B cell (primary cell): Measurements from ENCODE around the gene C13orf42. TPM values are rescaled to one million over a fixed set of nuclear protein-coding genes. Genes with fewer than 3 reads are reported as not detected.

Experiments
- ATAC-seq: fragments of 200-7000 bp; cut with Tn5 transposase; one replicate; pipeline ENCODE4 v1.10.0; 2021; ENCODE audit warnings: low read depth, mild to moderate bottlenecking, moderate number of reproducible peaks, moderate library complexity
- CTCF ChIA-PET: fragments of 350-600 bp; sonication (Branson Sonifier 250); formaldehyde crosslinking; loops from one replicate; lab custom pipeline; 2021; ENCODE audit warnings: antibody characterized with exemption, inconsistent platforms; lab: Charles Lee
- POLR2A ChIA-PET: fragments of 350-600 bp; sonication (Branson Sonifier 250); formaldehyde crosslinking; loops from one replicate; lab custom pipeline; 2021; ENCODE audit warnings: antibody characterized with exemption; lab: Charles Lee
- DNase-seq: peaks from one replicate; pipeline ENCODE4 v3.0.0; 2013
- H2AFZ ChIP-seq: 2 replicates; pipeline ENCODE4 v1.6.1; 2012; ENCODE audit warnings: mild to moderate bottlenecking, low read depth, low read length; ENCODE audit not compliant: insufficient read depth, poor library complexity, severe bottlenecking
- H3K27ac ChIP-seq, 2 donors: 1 replicate in 1 of 2; 2 replicates in 1 of 2; pipeline ENCODE4 v1.5.1; 2012 to 2013; ENCODE audit warnings: low read length in 2 of 2, mild to moderate bottlenecking in 2 of 2, moderate library complexity in 1 of 2
- H3K27me3 ChIP-seq, 4 experiments: fragments of 200-600 bp in 1 of 4; sonication (generic) in 1 of 4; replicated peaks in 1 of 4; 1 replicate in 2 of 4; 2 replicates in 2 of 4; pipeline versions ENCODE4 v1.6.1 to v1.7.0; 2013 to 2016; ENCODE audit warnings: low read length in 3 of 4, mild to moderate bottlenecking in 2 of 4, mixed read lengths in 1 of 4, moderate library complexity in 1 of 4; ENCODE audit not compliant: insufficient read depth in 4 of 4, control insufficient read depth in 3 of 4; ENCODE audit errors: control extremely low read depth in 1 of 4
- H3K36me3 ChIP-seq, 2 experiments: replicated peaks in 1 of 2; 1 replicate in 1 of 2; 2 replicates in 1 of 2; pipeline versions ENCODE4 v1.6.1 to v1.7.1; 2013; ENCODE audit warnings: low read length in 1 of 2; ENCODE audit not compliant: insufficient read depth in 2 of 2, control insufficient read depth in 1 of 2; ENCODE audit errors: control extremely low read depth in 1 of 2, extremely low read depth in 1 of 2
- H3K4me1 ChIP-seq, 2 donors: fragments of 200-600 bp in 1 of 2; sonication (generic) in 1 of 2; 1 replicate in 1 of 2; 2 replicates in 1 of 2; pipeline versions ENCODE4 v1.5.1 to v1.6.1; 2013 to 2017; ENCODE audit warnings: low read length in 2 of 2; ENCODE audit not compliant: control insufficient read depth in 2 of 2, insufficient read depth in 2 of 2
- H3K4me2 ChIP-seq: replicated peaks from 2 replicates; pipeline ENCODE3; 2012; ENCODE audit warnings: mild to moderate bottlenecking, low read depth, low read length; ENCODE audit not compliant: poor library complexity, severe bottlenecking
- H3K4me3 ChIP-seq, 5 experiments: fragments of 200-600 bp in 1 of 5; sonication (generic) in 1 of 5; 1 replicate in 3 of 5; 2 replicates in 2 of 5; pipeline versions ENCODE4 v1.5.1 to v1.7.0; 2011 to 2016; ENCODE audit warnings: low read length in 4 of 5, mild to moderate bottlenecking in 4 of 5, low read depth in 2 of 5, control low read depth in 1 of 5, moderate library complexity in 1 of 5; ENCODE audit not compliant: insufficient read depth in 1 of 5; ENCODE audit errors: control extremely low read depth in 1 of 5, extremely low read depth in 1 of 5
- H3K79me2 ChIP-seq: fragments of 200-600 bp; sonication (generic); one replicate; pipeline ENCODE4 v1.6.0; 2016; ENCODE audit warnings: low read length; ENCODE audit not compliant: control insufficient read depth, insufficient read depth
- H3K9ac ChIP-seq: fragments of 200-600 bp; sonication (generic); 2 replicates; pipeline ENCODE4 v1.6.1; 2017; ENCODE audit warnings: mild to moderate bottlenecking, low read length, moderate library complexity
- H3K9me3 ChIP-seq, 3 donors: one replicate each; pipeline versions ENCODE4 v1.6.1 to v1.7.1; 2013; ENCODE audit warnings: low read length in 2 of 3; ENCODE audit not compliant: control insufficient read depth in 2 of 3, insufficient read depth in 1 of 3; ENCODE audit errors: control extremely low read depth in 1 of 3
- H4K20me1 ChIP-seq: 2 replicates; pipeline ENCODE4 v1.6.0; 2012; ENCODE audit warnings: mild to moderate bottlenecking, low read length; ENCODE audit not compliant: insufficient read depth, control insufficient read depth, poor library complexity, severe bottlenecking
- H3K27ac Mint-ChIP-seq: one replicate; pipeline ENCODE4 v1.8.0; 2021; ENCODE audit warnings: mixed read lengths
- H3K27me3 Mint-ChIP-seq: one replicate; pipeline ENCODE4 v1.8.0; 2021; ENCODE audit warnings: mixed read lengths
- H3K4me1 Mint-ChIP-seq: one replicate; pipeline ENCODE4 v1.8.0; 2021; ENCODE audit warnings: mixed read lengths
- H3K4me3 Mint-ChIP-seq: one replicate; pipeline ENCODE4 v1.8.0; 2021; ENCODE audit warnings: mixed read lengths
- H3K9me3 Mint-ChIP-seq: one replicate; pipeline ENCODE4 v1.8.0; 2022; ENCODE audit warnings: mixed read lengths; ENCODE audit not compliant: insufficient read depth
- EZH2 ChIP-seq: IDR thresholded peaks from 2 replicates; pipeline ENCODE4 v1.6.1; 2012; ENCODE audit warnings: borderline replicate concordance, low read depth, mild to moderate bottlenecking, moderate library complexity, low read length; ENCODE audit not compliant: insufficient read depth, poor library complexity, severe bottlenecking
- WGBS: methylation state at CpG from one replicate; pipeline ENCODE4 v1.1.5; 2013; ENCODE audit warnings: missing lambda C conversion rate; ENCODE audit not compliant: insufficient coverage; 5-methylcytosine and 5-hydroxymethylcytosine counted together
- intact Hi-C: fragments of 100-400 bp; cut with micrococcal nuclease; formaldehyde crosslinking; loops from one replicate; pipeline ENCODE4 v1.10.0; 2022
- polyA plus RNA-seq: library from polyadenylated mRNA; depleted of rRNA; stranded (reverse); fragments of >200 nt; gene quantifications from 2 replicates; pipeline ENCODE4 v1.2.3, GENCODE V29; 2012
- total RNA-seq, 2 donors: library from RNA; stranded (reverse); fragments of 120-200 nt in 1 of 2; gene quantifications; 1 replicate in 1 of 2; 2 replicates in 1 of 2; pipeline versions ENCODE4 v1.2.3 to v1.2.4, GENCODE V29; 2013 to 2022
- TF ChIP-seq, protein P1 (sequence below): fragments of 200-600 bp; IDR thresholded peaks from one replicate; pipeline ENCODE4 v1.8.0; 2022; ENCODE audit warnings: antibody characterized with exemption, mild to moderate bottlenecking

The C13orf42 gene
- total and polyA plus RNA-seq, 2 donors (not counting 1 experiment from before 2014, with no cell fraction given), result not detected

DNA sequence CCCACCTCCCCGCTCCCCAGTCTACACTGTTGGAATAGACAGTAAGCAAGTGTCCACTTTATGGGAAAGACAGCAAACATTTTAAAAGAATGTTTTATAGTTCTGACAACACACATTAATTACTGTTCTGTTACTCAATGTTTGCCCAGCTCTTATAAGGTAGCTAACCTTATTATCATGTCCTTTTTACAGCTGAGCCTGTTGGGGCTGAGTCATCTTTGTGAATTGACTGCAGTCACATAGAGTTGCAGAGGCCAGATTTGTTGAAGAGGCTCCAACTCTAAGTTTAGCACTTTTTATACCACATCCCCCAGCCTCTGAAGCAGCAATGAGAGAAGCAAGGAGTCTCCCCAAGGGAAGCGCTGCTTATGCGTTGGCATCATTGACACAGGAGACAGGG is 76.2 kb downstream of the C13orf42 start:
- Mint-ChIP-seq H3K4me1 (no peaks in the 10 kb centered on the region), H3K9me3 (no peaks in the 10 kb centered on the region), H3K4me3 (no peak overlapping the region), H3K27ac (no peak overlapping the region), H3K27me3 (peaks cover 8% of the 10 kb centered on the region)
- Histone ChIP-seq H3K9me3 (no peaks in the 10 kb centered on the region), H3K27ac (no peak overlapping the region), H3K27me3 (peaks cover 0 to 3% (median 0%) of the 10 kb centered on the region in 4 experiments), H4K20me1 (no peaks in the 10 kb centered on the region), H3K4me1 (no peaks in the 10 kb centered on the region), H3K9ac (no peak overlapping the region), H3K4me2 (no peak overlapping the region), H3K4me3 (no peak overlapping the region), H3K79me2 (no peaks in the 10 kb centered on the region), H3K36me3 (no peaks in the 10 kb centered on the region), H2AFZ (no peak overlapping the region)
- WGBS, result no CpG with 5 or more reads among the region's 3 CpGs
- ChIA-PET POLR2A (no interaction called here), CTCF (no interaction called here)
- TF ChIP-seq EZH2, result no peak
- TF ChIP-seq, protein P1, sequence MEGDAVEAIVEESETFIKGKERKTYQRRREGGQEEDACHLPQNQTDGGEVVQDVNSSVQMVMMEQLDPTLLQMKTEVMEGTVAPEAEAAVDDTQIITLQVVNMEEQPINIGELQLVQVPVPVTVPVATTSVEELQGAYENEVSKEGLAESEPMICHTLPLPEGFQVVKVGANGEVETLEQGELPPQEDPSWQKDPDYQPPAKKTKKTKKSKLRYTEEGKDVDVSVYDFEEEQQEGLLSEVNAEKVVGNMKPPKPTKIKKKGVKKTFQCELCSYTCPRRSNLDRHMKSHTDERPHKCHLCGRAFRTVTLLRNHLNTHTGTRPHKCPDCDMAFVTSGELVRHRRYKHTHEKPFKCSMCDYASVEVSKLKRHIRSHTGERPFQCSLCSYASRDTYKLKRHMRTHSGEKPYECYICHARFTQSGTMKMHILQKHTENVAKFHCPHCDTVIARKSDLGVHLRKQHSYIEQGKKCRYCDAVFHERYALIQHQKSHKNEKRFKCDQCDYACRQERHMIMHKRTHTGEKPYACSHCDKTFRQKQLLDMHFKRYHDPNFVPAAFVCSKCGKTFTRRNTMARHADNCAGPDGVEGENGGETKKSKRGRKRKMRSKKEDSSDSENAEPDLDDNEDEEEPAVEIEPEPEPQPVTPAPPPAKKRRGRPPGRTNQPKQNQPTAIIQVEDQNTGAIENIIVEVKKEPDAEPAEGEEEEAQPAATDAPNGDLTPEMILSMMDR, result no peak
- DNase-seq (no peak), ATAC-seq (no peak)
- intact Hi-C loops, result no loop called here

DNA sequence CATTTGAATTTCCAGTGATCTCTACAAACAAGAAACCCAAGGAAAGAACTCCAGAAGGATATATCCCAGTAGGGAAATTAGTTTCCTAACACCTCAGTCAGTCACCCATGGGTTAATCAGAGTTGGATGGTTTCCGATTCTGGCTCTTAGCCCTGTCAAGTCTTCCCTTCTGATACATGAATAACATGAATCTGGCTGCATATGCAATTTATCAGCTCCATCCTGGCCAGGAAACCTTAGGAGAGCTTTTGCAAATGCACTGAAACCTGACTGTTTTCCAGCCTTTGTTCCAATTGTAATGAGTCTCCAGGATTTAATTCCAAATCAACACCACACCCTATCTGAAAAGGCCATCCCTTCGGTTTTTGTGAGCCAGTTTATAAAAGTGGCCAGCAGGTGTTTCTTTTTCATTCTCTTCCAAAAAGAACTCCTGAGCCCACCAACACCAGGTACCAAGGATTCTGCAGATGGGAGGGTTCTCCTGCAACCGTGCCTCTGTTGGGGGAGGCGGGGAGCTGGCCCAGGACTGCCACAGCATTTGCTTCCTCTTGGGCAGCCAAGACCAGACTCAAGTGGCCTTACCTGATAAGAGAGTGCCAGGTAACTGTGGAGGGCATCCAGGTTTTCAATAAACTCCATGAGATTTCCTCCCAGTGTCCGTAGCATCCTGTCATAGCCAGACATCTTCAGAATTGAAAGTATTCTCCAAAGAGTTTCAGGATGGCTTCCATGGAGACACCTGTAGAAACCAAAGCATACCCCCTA is 77.5 kb downstream of the C13orf42 start:
- H3K27me3 ChIP-seq, result no peaks in the 10 kb centered on the region
- H3K9ac ChIP-seq, result no peak overlapping the region
- no peaks in the 10 kb centered on the region for H3K4me1 Mint-ChIP-seq
- H3K79me2 ChIP-seq, result no peaks in the 10 kb centered on the region
- TF ChIP-seq, protein P1, result no peak
- no peak for TF ChIP-seq EZH2
- no peak for DNase-seq
- H3K27ac ChIP-seq, result no peak overlapping the region
- intact Hi-C loops, result no loop called here
- POLR2A ChIA-PET, result no interaction called here
- H3K4me2 ChIP-seq, result no peak overlapping the region
- peaks cover 13% of the 10 kb centered on the region for H3K27me3 Mint-ChIP-seq
- no peaks in the 10 kb centered on the region for H3K36me3 ChIP-seq
- ATAC-seq, result no peak
- H3K9me3 ChIP-seq, result no peaks in the 10 kb centered on the region
- no peak overlapping the region for H3K4me3 ChIP-seq
- H3K27ac Mint-ChIP-seq, result no peak overlapping the region
- H3K4me1 ChIP-seq, result no peaks in the 10 kb centered on the region
- H4K20me1 ChIP-seq, result no peaks in the 10 kb centered on the region
- WGBS, result 100% methylated on average over 2 of the region's 5 CpGs
- no peak overlapping the region for H2AFZ ChIP-seq
- CTCF ChIA-PET, result no interaction called here
- no peaks in the 10 kb centered on the region for H3K9me3 Mint-ChIP-seq
- H3K4me3 Mint-ChIP-seq, result no peak overlapping the region
